Skin of body (tissue), 2 donors: Measurements from ENCODE around the gene BTBD1. TPM values are rescaled to one million over a fixed set of nuclear protein-coding genes. Genes with fewer than 3 reads are reported as not detected.
"Not testable (repeated sequence)": the region's sequence is repeated elsewhere in the genome, so short reads cannot be mapped to it uniquely, and the experiment has no call there.

ENCODE experiments used
- DNase-seq: peaks from one replicate; lab custom pipeline; 2025; lab: John Stamatoyannopoulos, UW
- total RNA-seq: library from RNA; depleted of rRNA; stranded (reverse); fragments of >200 nt; gene quantifications from one replicate; pipeline ENCODE4 v1.2.3, GENCODE V29; 2014

The BTBD1 gene
- total RNA-seq, 1 donor from 2014 or later: 56.2 TPM

DNA sequence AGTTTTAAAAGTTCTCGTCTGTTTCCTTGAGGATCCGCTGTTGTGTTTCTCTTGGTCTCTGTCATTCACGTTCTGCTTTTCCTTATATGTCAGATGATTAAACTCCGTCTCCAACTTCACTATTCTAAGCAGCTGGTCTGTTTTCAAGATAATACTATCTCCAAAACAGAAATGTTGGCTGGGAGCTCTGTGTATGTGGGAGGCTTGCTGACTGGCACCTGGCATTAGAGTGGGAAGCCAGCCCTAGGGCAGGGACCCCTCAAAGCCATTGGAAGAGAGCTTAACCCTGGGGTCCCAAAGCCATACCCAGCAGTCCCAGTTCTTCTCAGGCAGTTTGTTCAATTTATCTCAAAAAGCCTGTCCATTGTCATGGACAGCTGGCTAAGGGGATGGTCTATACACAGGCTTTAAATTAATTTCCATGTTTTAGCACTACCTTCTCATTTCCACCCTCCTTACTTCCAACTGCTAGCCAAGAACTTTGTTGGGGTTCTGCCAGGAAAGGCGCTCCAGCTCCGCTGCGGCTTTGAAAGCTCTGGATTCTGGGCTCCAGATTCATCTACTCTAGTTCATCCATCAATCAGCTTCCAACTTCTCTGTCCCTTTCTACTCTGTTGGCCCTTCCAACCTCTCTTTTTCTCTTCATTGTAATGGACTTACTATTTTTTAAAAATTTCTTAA, 9.2 kb downstream of the BTBD1 start:
- no peak for DNase-seq

DNA sequence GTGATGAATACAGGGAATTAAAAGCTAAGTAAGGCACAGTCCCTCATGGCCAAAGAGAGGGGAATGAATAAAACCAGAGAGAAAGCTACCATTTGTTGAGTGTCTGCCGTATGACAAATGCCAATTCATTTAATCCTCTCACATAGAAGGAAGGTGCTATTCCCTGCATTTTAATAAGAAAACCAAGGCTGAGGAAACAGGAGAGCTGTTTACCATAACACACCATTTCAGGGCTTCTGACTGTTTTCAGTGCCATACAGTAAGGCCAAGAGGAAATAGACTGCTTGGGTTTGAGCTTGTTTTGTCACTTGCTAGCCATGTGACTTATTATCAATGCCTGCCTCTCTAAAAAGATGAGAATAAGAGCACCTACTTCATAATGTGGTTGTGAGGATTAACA, 10.1 kb downstream of the BTBD1 start:
- no peak for DNase-seq

DNA sequence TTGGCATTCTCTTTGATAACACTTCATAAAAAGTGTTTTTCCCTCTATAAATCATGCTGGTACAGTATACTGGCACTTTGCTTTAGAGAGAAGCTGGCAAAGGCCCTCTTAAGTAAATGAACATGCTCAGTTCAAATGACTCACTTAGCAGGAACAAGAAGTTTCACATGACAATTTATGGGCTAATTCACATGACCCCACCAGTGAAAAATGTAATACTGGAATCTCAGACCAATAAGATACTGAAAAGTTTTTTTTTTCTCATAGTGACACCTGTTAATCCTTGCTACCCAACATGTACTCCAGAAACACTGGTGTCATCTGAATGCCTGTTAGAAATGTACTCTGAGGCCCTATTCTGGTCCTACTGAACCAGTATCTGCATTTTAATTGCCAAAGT, 13.9 kb downstream of the BTBD1 start:
- no peak for DNase-seq

DNA sequence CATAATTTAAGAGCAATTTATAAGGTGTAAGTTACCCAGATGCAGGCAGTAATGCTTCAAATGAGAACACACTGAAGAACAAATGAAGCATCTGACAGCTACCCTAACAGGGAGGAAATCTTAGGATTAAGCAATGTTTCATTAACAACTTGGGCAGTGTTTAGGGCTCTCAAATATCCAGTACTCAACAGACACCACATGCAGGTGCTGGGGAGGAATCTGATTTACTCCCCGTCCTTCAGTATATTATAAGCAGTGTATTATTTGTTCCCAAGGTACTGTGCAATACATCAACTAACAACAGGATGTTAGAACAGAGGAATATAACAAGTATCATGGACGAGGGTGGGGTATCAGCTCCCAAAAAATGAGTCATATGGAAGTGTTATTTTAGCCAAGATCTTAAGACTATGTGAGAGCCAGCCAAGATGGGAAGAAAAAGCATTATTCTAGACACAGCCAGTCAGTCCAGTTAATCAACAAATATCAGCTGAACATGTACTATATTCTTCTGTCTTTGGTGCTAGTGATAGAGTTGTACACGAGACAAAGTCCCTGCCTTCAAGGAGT, 20.4 kb downstream of the BTBD1 start:
- no peak for DNase-seq

DNA sequence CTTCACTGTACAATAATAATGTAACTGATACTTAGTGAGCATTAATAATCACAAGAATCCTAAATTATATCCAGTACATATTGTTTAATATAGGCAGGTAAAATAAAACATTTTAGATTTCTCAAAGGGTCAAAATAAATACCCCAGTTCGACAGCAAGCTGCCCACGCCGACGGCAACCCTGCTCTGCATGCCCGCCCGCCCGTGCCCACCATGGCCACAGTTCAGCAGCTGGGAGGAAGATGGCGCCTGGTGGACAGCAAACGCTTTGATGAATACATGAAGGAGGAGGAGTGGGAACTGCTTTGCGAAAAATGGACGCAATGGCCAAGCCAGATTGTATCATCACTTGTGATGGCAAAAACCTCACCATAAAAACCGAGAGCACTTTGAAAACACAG, 22.9 kb downstream of the BTBD1 start:
- DNase-seq: no peak

DNA sequence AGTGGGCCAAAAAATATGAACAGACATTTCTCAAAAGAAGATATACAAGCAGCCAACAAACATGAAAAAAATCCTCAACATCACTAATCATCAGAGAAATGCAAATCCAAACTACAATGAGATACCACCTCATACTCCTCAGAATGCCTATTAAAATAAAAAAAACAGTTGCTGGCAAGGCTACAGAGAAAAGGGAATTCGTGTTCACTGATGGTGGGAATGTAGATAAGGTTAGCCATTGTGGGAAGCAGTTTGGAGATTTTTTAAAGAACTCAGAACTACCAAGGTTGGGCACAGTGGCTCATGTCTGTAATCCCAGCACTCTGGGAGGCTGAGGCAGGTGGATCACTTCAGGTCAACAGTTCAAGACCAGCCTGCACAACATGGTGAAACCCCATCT, 27.8 kb downstream of the BTBD1 start:
- DNase-seq: no peak

DNA sequence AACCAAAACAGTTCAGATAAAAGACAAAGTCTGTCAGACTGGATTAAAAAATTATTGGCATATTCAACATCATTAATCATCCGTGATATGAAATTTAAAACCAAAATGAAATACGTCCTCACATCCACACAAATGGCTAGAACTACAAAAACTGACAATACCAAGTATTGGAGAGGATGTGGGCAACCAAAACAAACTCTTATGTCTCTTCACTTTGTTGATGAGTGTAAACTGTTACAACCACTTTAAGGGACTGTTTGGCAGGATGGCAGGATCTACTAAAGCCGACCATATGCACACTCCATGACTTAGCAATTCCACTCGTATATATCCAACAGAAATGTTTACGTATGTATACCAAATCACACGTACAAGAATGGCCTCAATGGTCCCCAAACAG, 30.8 kb downstream of the BTBD1 start:
- DNase-seq: no peak

DNA sequence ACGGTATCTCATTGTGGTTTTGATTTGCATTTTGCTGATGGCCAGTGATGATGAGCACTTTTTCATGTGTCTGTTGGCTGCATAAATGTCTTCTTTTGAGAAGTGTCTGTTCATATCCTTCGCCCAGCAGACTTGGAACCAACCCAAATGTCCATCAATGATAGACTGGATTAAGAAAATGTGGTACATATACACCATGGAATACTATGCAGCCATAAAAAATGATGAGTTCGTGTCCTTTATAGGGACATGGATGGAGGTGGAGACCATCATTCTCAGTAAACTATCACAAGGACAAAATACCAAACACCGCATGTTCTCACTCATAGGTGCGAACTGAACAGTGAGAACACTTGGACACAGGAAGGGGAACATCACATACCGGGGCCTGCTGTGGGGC, 35.8 kb downstream of the BTBD1 start:
- not testable (repeated sequence) for DNase-seq

DNA sequence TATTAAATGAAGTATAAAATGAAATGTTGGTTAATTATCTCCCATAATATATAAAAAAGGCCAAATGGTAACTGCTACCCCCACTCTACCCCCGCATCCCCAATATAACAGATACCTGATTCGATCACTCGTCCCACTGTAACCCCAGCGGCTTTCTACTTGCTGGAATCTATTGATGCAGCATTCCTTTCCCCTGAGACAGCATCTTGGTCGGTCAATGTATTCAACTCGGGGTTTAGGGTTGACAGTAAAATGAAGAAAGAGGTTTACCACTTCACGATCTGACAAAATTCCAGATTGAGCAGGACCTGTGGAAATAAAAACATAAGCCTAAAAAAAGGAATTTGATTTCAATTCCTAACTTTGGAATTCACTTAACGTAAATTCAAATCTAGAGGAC, 37.0 kb downstream of the BTBD1 start:
- no peak for DNase-seq

DNA sequence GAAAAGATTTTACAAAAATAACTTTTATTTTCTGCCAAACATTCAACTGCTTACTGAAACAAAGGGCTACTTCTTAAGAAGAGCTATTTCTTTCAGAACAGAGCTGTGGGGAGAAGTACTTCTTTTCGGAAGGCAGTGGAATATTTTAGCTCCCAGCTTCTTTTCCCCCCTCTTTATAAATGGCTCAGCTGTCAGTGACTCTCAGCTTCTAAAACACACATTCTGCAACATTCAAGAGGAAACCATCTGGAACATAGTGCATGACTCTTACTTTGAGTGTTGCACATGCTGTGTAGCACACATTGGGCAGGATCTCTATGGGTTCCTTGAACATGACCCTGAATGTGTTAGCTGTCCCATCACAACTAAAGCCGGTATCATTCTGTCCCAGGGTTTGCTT, 48.6 kb downstream of the BTBD1 start:
- DNase-seq: no peak

DNA sequence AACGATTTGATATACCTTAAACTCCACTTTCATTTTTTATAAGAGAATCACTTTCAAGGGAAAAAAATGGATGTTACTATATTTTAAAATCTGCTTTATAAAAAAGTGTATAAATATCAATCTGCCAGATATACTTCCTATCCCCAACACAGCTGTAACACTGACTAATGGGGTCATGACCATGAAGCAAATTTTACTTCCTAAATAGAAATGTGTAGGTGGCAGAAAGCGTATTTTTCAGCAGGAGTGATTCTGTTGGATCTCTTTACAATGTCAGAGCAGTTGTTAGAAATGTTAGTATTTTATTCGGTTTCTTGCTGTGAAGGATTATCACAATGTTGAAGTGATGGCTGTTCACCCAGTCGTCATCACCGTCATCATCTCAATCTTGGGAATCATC, 50.1 kb downstream of the BTBD1 start:
- no peak for DNase-seq

DNA sequence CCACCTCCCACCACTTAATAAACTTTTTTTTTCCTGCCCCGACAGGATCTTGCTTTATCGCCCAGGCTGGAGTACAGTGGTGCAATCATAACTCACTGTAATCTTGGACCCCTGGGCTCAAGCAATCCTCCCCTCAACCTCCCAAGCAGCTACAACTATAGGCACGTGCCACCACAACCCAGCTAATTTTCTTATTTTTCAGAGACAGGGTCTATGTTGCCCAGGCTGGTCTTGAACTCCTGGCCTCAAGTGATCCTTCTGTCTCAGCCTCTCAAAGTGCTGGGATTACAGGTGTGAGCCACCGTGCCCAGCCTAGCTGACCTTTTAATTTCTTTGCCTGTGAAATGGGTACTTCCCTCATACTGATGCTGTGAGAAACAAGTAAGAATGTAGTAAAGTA, 51.7 kb downstream of the BTBD1 start:
- DNase-seq: no peak

DNA sequence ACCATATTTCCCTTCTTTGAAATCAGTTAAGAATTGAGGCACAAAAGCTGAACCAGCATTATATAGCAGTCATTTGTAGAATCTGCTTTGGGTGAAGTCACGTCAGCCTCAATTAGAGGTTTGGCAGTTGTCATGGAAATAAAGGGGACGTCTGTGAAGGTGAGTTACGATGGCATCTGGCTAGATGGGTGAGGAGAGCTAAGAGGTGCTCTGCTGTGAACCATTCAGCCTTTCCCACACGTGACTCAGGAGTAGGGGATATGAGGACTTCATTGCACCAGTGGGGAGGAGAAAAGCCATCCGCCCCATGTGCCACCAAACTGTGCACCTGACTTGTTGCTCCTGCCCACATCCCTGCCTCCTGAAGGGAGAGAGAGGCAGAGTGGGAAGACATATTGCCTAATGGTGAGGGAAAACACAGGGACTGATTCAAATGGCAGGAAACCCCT, 52.8 kb downstream of the BTBD1 start:
- no peak for DNase-seq

DNA sequence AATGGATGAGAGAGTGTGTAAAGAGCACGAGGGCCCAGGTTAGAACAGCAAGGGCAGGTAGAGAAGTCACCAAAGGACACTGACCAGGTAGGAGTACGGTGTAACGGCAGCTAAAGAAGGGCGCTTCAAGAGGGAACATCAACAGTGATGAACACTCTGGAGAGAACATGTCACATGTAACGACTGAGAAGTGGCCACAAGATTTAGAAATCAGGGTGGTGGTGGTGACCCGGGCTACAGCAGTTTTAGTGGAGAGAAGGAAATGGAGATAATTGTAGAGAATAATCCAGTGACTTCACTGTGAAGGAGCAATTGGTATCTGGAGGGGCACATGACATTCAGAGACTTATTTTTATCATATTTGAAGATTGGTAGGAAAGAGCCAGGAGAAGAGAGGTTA, 54.4 kb downstream of the BTBD1 start:
- DNase-seq: no peak

DNA sequence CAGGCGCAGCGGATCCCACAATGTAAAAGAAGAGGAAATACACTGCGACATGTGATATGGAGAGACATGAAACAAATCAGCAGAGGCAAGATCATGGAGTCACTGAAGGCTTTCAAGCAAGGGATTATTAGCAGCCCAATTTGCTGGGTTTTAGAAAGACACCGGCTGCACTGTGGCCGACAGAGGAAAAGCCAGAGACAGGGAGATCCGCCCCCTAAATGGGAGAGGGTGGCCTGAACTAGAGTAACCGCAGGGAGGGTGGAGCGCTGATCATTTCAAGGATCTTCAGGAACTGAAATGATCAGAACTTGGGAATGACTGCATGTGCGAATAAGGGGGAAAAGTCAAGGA, 55.0 kb downstream of the BTBD1 start:
- DNase-seq: peak; percentile 55

DNA sequence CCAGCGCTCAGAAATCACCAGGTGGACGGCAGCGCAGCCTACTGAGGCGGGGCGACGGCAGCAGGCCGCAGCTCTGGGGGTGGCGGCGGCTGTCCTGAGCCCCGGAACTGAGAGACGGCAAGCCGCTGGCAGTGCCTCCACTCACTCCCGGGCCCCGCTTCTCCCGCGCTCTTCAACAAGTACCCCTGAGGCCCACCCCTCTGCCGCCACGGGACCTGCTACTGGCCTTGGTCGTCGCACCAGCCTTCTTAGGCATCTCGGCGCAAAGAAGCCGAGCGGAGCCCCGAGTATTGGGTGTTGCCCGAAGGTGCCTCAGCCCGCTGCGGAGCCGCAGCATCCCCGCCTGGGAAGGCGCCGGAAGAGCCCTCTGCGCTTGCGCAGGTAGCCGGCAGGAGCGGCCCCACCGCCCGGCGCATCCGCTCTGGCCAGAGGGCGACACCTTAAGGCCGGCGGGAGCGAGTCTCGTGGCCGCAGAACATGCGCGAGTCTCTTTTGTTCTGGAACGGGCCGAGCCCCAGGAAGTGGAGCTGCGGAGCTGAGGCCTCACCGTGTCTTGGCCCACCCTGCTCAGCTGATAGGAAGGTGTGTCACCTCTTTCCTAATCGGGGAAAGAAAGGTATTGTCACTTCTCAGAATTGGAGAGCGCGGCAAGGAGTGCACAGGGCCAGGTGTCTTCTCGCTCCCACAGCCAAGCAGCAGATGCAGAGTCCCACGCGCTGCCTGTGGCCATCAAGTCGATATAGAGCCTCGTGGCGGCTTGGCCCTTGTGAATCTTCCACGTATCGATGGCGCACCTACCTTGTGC, 55.6 kb downstream of the BTBD1 start, which contains the start of gene C15orf40:
Gene C15orf40, minus strand, starts transcription at position 369 of the 805 bp plus-strand sequence. Its CDS starts 32 bp downstream, at position 337.
- DNase-seq: peak; percentile 66

DNA sequence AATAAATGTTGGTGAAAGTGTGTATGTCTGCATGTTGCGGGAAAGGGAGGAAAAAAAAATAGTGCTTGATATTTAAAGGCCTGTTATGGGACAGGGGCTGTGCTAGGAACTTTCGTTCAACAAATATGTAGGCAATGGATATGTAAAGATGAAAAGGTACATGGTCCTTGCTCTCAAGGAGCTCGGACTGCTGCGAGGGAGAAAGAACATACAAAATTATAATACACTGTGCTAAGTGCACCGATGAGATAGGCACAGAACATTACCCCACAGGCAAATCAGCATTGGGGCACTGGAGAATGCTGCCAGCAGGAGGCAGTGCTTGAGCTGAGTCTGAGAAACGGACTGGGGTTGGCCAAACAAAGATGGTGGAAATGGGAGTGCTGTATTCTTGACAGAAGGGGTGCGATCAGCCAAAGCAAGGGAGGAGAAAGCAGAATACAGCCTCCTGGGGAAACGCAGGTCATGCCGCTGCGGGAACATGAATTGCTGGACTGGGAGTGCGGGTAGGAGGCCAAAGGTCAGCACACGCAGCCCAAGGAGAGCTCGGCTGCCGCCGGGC, 56.3 kb downstream of the BTBD1 start:
- peak; percentile 36 for DNase-seq

DNA sequence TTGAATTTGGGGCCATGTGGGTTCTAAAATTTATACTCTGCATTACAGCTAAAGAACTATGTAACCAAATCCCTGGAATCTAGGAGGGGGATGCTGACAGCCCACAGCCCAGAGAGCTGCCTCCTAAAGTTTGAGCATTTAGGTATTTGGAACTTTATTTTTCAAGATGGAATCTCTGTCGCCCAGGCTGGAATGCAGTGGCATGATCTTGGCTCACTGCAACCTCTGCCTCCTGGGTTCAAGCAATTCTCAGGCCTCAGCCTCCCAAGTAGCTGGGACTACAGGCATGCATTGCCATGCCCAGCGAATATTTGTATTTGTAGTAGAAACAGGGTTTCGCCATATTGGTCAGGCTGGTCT, 66.4 kb downstream of the BTBD1 start:
- not testable (repeated sequence) for DNase-seq

DNA sequence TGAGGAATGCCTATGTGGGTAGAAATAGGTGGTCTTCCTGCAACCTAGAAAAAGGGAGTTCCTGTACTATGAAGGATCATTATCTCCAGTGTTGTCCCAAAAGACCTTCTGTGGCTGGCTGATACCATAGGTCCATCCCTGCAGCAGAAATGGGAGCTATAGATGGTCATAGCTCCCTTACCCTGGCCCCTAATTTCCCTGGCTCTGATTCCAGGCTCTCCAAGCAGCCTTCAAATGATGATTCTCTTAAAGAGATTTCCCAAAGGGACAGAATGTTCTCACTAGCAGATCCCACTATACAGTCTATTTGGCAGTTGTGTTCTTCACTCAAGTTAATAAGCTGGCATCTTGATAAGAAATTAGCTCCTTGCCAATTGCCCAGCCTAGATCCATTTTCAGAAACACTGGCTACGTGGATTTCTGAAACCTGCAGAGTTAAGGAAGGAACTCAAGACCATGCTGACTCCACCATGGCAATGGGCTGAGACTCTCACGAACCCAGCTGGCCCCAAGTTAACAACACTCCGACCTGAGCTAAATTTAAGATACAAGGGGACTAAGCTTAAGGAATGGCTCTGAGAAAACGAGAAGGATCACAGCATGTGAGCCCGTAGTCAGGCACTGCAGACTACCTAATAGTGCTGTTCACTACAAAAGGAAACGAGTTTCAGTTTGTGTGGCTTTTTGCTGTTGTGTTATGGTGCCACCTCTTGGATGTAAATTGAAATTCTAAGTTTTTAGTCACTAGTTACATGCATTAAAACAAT, 67.0 kb downstream of the BTBD1 start:
- peak; percentile 67 for DNase-seq

DNA sequence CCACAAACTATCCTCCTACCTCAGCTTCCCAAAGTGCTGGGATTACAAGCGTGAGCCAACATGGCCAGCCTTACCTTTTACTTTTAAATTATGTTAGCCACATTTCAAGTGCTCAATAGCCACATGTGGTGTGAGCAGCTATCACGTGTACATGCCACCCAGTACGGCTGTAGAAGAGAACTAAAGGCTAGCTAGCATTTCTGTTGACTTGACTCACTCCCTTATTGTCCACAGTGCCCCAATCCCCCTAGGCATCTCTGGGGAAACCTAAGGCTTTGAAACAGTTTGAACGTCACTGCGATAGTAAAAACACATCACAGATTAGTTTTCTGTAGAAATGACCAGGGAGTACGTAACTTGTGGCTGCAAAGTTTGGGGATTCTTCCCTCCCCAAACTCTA, 67.6 kb downstream of the BTBD1 start:
- DNase-seq: no peak

DNA sequence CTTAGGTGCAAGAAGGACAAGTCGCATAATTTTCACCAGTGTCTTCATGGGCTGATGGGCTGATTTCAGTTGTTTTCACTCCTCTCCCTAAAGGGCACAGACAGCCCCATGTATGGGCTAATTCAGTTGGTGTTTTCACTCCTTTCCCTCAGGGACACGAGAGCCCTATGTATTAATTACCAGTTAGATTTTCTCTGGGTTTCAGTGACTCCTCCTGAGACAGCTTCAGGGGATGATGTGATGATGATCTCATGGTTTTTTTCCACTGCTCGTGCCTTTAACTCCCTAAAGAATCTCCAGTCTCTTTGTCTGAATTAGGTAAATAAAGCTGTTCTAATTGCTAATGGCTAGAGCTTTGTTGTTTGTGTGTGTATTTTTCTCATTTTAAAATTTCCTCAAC, 71.1 kb downstream of the BTBD1 start:
- DNase-seq: no peak

DNA sequence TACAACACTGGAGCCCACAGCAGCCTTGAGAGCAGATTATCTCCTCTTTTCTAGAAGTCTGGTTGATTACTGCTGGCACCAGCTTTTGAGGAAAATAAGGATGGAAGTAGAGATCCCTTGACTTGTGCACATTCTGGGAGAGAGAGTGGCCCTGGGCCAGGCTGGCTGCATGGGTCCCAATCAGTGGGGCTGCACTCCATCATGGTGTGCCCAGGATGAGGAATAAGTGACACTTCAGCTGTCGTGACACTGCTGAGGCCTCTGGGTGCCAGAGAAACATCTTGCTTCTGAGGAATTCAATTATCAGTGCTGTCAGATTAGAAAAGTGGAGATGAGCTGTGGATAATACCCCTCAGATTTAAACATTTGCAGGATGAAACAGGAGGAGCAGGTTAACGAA, 72.0 kb downstream of the BTBD1 start:
- DNase-seq: no peak
